Measurements from ENCODE around the gene GIPC1.
"Not testable (repeated sequence)": the region's sequence is repeated elsewhere in the genome, so short reads cannot be mapped to it uniquely, and the experiment has no call there.

The GIPC1 gene

GRCh38 chr19:14512406-14512961, 16.6 kb upstream of the GIPC1 start:
- TF ChIP-seq CTCF (IDR thresholded peaks at IDR 0.05): no peak
- DNase-seq (ENCODE audit: low spot score): no peak
- H3K27ac ChIP-seq: no peak overlapping the region
- no peak overlapping the region for H3K4me3 ChIP-seq

DNA sequence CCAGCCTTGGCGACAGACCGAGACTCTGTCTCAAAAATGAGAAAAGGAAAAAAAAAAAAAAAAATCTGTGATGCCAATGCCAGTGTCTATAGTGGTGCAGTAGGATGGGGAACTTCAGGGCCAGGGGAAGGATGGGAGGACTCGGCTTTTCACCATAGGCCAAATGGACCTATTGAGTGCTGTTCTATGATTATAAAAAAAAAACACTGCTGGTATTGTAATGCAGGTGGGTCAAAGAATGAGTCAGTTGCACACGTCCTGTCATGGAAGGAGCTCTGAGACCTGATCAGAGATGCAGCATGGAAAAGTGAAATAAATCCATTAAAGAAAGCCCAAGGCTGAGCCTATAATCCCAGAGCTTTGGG, 15.3 kb upstream of the GIPC1 start:
- Histone ChIP-seq H3K27ac (peak overlapping the region in 1 of 2 donors; percentile 9), H3K4me3 (no peak overlapping the region)
- DNase-seq (ENCODE audit: low spot score): no peak
- no peak for TF ChIP-seq CTCF (IDR thresholded peaks at IDR 0.05)

DNA sequence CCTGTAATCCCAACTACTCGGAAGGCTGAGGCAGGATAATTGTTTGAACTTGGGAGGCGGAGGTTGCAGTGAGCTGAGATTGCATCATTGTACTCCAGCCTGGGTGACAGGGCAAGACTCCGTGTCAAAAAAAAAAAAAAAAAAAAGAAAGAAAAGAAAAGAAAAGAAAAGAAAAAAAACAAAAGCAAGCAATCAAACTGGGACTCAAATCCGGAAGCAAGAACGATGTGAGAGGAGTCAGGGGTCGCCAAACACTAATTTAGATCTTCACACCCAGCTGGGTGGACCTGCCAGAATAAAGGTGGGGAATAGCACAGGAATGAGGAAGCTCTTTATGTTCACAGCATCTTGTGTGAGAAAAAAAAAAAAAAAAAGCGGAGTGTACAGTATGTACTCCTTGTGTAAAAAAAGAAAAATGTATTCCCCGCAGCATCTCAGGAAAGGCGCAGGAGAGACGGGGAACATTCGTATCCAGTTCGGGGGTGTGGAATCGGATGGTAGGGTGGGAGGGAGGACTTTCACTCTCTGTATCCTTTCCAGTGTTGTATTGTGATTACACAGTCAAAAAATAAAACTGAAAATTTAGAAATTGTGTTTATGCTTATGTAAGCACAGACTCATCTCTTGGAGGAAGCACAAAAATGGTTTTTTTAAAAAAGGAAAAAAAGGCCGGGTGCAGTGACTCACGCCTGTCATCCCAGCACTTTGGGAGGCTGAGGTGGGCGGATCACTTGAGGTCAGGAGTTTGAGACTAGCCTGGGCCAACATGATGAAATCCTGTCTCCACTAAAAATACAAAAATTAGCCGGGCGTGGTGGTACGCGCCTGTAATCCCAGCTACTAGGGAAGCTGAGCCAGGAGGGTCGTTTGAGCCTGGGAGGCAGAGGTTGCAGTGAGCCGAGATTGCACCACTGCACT, 14.6 kb upstream of the GIPC1 start:
- no peak overlapping the region for H3K4me3 ChIP-seq
- no peak for DNase-seq (ENCODE audit: low spot score)
- peak overlapping the region in 1 of 2 donors; percentile 45 for H3K27ac ChIP-seq

DNA sequence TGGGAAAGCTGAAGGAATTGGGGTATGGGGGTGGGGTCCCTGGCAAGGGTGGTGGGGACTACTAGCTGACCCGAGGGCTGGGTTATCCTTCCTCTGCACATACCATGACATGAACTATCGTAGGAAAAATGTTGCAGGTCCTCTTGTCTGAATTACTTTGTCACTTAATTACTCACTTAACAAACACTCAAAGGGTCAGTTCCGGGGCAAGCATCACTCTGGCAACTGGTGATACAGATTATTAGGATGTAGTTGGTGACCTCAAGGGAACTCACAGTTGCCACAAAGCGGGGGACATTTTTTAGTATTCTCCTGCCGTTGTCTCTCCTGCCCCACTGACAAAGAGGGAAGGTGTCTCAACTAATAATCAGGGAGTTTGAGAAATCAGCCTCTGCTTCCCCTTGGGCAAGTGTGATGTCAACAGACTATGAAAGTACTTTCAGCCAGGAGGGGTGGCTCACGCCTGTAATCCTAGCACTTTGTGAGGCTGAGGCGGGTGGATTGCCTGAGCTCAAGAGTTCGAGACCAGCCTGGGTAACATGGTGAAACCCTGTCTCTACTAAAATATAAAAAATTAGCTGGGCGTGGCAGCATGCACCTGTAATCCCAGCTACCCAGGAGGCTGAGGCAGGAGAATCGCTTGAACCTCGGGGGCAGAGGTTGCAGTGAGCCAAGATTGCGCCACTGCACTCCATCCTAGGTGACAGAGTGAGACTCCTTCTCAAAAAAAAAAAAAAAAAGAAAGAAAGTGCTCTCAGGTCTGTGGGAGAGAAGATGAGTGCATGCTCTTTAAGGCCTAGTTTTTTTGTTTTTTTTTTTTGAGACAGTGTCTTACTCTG, 12.0 kb upstream of the GIPC1 start:
- no peak for DNase-seq (ENCODE audit: low spot score)
- H3K4me3 ChIP-seq: no peak overlapping the region
- no peak for TF ChIP-seq CTCF (IDR thresholded peaks at IDR 0.05)
- H3K27ac ChIP-seq: no peak overlapping the region

More for the DNA sequence above, 14.6 kb upstream of the GIPC1 start:
- no peak for TF ChIP-seq CTCF (IDR thresholded peaks at IDR 0.05)

- DNase-seq (ENCODE audit: low spot score): no peak
- no peak overlapping the region for H3K4me3 ChIP-seq
- H3K27ac ChIP-seq: no peak overlapping the region
- TF ChIP-seq CTCF (IDR thresholded peaks at IDR 0.05): no peak
Measured at GRCh38 chr19:14505488-14506239, 9.7 kb upstream of the GIPC1 start.

- H3K27ac ChIP-seq; DNase-seq (ENCODE audit: low spot score): not testable (repeated sequence)
Measured at GRCh38 chr19:14504575-14504974, 8.6 kb upstream of the GIPC1 start.

DNA sequence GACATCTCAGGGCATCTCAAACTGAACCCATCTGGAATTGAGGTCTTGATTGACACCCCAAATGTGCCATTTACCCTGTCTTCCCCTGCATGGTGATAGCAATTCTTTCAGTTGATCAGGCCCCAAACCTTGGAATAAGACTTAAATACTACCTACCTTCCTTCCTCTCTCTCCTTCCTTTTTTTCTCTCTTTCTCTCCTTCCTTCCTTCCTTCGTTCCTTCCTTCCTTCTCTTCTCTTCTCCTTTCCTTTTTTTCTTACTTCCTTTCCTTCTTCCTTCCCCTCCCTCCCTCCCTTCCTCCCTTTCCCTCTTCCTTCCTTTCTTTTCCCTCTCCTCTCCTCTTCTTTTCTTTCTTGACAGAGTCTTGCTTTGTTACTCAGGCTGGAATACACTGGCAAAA, 7.4 kb upstream of the GIPC1 start:
- Histone ChIP-seq H3K4me3 (no peak overlapping the region), H3K27ac (no peak overlapping the region)
- TF ChIP-seq CTCF (IDR thresholded peaks at IDR 0.05): no peak
- no peak for DNase-seq (ENCODE audit: low spot score)

More at GRCh38 chr19:14504575-14504974, 8.6 kb upstream of the GIPC1 start:
- not testable (repeated sequence) for H3K4me3 ChIP-seq
